HG02938 (cell line): Measurements from ENCODE around the gene TMEM94.
A peak's percentile ranks its signal among the peaks of the same experiment; 100 is the strongest.
"Not testable (repeated sequence)": the region's sequence is repeated elsewhere in the genome, so short reads cannot be mapped to it uniquely, and the experiment has no call there.

ENCODE experiments used
- ATAC-seq: cut with Tn5 transposase; IDR thresholded peaks from one replicate; pipeline ENCODE4 v1.9.1; 2021; ENCODE audit warnings: mild to moderate bottlenecking, moderate library complexity; ENCODE audit not compliant: unreplicated experiment

Gene TMEM94

DNA sequence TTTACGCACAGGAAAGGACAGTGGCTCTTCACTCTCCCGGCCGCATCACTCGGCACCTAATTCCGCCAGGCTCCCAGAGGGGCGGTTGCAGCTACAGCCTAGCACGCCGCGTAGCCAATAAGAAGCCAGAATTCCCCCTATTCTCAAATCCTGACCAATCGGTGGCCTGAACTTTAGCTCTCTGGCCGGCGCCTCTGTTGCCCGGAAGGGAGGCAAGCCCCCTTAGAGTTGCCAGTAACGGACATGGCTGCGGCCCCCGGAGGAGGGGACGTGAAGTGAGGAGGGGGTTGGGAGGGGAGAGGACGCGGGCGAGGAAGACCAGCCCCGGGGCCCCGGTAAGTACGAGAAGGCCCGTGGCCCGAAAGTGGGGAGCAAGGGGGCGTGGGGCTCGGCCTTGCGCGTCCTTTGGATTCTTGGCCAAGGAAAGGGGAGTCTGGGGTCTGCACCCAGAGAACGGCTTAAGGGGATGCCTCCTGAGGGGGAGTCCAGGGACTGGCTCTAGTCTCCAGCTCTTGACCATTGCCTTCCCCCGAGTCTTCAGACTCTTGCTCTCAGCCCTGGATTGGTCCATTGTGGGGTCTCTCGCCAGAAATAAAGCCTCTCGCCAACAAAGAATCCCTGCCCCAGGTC is at the start of gene TMEM94:
TMEM94 (plus strand) TSS at position 219 of the 630 bp plus-strand sequence. CDS start 15,271 bp downstream, outside the sequence.
- peak; percentile 93 for ATAC-seq

DNA sequence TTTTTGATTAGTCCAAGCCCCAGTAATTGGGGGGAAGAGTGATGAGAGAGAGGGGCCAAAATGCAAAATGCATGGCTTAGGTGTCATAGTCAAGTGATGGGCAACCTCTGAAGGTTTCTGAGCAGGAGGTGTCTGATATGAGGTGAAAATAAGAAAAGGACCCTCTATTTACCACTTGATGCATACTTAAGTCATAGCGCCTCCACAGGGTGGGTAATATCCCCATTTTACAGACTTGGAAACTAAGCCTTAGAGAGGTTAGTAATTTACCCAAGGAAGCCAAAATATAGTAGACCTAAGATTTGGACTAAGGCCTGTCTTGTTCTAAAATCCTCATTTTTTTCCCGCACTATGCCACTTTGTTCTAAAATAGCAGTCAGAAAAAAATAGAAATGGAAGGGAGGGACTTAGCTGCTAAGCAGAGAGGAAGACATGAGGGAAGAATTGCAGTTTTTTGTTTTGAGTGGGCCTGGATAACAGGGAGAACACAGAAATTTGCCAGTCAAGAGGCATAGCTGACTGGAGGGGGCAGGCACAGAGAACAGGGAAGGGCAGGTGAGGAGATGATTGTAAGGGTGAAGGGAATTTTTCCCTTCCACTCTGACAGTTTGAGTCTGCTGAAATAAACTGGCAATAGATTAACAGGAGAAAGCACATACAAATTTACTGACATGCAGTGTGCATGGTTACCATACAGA is 48.6 kb upstream of the TMEM94 start:
- no peak for ATAC-seq

DNA sequence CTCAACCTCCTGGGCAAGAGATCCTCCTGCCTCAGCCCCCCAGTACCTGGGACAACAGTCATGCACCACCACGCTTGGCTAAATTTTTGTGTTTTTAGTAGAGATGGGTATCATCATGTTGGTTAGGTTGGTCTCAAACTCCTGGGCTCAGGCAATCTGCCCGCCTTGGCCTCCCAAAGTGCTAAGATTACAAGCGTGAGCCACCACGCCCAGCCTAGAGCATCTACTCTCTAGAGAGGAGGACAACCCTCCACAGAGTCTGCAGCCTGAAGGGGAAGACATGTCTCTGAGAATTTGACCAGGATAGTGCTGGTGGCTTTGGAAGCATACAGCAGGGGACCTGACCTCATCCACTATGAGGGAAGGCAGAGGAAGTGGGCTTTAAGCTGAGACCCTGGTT is 46.3 kb upstream of the TMEM94 start:
- ATAC-seq: no peak

DNA sequence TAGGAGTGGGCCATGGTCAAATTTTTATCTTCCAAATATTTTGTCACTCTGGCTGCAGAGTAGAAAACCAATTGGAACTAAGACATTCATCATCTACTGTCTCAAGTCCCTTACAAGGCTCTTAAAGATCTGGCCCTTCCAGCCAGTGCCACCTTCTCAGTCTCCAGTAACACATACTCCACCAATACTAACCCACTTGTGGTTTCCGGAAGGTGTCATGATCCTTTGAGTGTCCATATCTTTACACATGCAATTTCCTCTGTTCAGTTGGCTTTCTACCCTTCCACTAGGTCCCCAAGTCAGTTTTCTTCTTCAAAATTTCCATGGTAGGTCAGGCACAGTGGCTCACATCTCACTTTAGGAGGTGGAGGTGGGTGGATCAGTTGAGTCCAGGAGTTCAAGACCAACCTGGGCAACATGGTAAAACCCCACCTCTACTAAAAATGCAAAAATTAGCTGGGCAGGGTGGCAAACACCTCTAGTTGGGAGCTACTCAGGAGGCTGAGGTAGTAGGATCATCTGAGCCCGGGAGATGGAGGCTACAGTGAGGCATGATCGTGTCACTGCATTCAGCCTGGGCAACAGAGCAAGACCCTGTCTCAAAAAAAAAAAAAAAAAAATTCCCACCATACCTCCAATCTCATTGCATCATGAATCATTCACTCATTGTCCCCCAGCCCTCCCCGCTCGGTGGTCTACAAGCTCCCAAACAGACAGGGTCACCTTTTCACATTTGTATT is 44.9 kb upstream of the TMEM94 start:
- ATAC-seq: no peak

GRCh38 chr17:75412455-75413317 is 43.7 kb upstream of the TMEM94 start:
- ATAC-seq: peak; percentile 61

GRCh38 chr17:75414488-75414887 is 41.9 kb upstream of the TMEM94 start:
- ATAC-seq: no peak

- ATAC-seq: no peak
Measured at GRCh38 chr17:75416006-75416405, 40.4 kb upstream of the TMEM94 start.

GRCh38 chr17:75417054-75417580 is 39.3 kb upstream of the TMEM94 start:
- no peak for ATAC-seq

- ATAC-seq: no peak
Measured at GRCh38 chr17:75418531-75418930, 37.9 kb upstream of the TMEM94 start.

DNA sequence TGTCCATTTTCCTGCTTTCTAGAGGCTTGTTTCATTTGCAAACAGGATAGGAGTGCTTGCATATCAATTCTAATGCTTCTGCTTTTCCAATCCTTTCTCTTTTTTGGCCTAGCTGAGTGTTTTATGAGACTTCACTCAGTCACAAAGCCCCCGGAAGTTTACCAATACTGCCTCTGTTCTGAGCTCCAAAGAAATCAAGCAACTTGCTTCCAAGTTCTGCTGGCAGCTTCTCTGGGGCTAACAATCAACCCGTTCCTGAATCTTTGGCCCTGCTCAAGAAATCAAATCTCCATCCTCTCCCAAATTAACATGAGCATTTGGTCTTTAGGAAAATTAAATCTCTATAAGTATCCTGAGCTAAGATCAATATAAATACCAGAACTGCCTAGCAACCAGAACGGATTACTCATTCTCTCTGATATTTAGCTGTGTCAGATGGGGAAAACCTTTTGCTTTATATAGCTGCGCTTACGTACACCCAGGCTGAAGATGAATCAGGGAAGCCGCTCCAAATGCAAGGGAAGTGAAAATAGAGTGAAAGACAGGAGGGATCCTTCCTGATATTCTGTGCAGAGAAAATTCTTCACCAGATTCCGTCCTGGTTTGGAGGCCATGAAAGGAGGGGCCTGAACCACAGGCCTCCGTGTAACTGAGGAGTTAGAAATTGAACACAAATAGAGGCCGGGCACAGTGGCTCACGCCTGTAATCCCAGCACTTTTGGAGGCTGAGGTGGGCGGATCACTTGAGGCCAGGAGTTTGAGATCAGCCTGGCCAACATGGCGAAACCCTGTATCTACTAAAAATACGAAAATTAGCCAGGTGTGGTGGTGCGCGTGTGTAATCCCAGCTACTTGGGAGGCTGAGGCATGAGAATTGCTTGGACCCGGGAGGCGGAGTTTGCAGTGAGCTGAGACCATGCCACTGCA is 27.6 kb upstream of the TMEM94 start:
- no peak for ATAC-seq

DNA sequence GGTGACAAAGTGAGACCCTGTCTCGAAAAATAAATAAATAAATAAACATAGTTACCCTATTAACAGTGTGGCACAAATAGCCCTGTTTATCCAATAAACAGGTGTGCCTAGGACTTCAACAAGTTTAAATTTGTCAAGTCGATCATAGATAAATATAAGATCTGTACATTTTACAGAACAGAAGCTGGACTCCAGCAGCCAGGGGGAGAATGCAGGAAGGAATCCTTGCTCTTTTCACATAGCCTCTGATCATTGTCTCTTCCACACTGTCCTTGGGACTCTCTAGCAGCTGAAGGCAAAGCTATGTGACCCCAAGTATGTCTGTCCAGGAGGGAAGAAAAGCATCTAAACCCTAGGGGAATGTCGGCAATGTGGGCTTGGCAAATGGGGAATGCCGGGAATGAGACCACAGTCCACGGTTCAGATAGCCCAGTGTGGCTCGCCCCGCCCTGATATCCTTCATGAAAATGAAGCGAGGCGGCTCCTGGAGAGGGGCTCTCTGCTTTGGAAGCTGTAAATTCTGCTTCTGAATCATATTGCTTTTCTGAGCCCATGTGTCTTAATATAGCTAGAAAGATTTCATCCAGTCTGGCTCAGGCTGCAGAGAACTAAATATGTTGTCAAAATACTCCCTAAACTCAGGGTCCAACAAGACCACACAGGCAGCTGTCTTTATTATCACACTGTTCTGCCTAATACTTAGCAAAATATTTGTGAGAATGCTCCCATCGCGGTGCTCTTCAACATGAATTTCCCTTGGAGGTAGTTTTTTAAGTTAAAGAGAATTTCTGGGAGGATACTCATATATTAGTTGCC is 26.1 kb upstream of the TMEM94 start:
- ATAC-seq: no peak

- no peak for ATAC-seq
Measured at GRCh38 chr17:75433218-75433783, 23.1 kb upstream of the TMEM94 start.

DNA sequence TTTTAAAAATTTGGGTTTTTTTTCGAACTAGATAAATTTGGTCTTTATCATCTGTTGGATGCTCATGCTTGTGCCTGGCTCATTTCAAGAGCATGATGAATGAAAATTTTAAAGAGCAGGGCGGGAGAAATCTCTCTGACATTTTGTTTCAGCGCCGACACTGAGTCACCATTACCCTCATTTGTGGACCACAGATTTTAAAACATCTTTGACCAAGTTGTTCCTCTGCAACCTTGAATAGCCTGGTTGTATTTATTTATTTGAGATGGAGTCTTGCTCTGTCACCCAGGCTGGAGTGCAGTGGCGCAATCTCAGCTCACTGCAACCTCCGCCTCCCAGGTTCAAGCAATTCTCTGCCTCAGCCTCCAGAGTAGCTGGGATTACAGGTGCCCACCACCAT is 22.0 kb upstream of the TMEM94 start:
- ATAC-seq: not testable (repeated sequence)

DNA sequence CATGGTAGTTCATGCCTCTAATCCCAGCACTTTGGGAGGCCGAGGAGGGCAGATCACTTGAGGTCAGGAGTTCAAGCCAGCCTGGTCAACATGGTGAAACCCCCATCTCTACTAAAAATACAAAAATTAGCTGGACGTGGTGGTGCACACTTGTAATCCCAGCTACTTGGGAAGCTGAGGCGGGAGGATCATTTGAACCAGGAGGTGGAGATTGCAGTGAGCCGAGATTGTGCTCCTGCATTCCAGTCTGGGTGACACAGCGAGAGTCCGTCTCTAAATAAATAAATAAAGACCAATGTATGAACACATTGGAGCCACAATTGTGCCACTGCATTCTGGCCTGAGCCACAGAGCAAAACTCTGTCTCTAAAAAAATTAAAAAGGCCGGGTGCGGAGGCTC is 19.0 kb upstream of the TMEM94 start:
- ATAC-seq: not testable (repeated sequence)

GRCh38 chr17:75439287-75439686 is 17.1 kb upstream of the TMEM94 start:
- no peak for ATAC-seq

DNA sequence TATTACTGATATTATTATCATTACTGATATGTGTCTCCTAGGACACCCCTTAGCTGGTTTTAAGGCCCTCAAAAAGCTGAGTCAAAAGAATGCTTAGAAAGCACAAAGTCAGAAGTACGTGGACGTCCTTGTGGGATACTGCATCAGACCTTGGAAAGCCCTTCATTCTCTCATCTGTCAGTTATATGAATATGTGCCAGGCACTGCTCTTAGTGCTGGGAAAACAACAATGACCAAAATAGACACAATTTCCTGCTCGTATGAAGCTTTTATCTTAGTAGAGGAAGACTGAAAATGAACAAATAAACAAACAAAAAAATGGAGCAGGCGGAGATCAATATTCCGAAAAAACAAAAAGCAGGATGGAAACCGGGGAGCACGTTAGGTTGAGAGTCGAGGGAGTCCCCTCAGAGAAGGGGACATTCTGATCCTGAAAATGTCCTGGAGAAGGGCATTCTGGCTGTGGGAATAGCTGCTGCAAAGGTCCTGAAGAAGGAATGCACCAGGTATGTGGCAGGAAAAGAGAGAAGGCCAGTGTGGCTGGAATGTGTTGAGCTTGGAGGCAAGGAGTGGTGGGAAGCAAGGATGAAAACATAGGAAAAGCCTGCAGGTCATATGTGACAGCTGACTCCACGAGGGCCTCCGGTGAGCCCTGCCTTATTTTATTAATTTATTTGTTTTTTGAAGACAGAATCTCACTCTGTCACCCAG is 15.5 kb upstream of the TMEM94 start:
- no peak for ATAC-seq

GRCh38 chr17:75442168-75443103 is 14.0 kb upstream of the TMEM94 start:
- ATAC-seq: no peak
